Measurements from ENCODE around the gene RAB5B.
A peak's percentile ranks its signal among the peaks of the same experiment; 100 is the strongest.

Gene RAB5B

GRCh38 chr12:55927588-55928502, 46.0 kb upstream of the RAB5B start, which contains the start of gene PYM1 (continued):
- no peak for TF ChIP-seq ZNF362 (tag by site-specific recombination; IDR thresholded peaks at IDR 0.05)
- TF ChIP-seq RBAK (tag by site-specific recombination; IDR thresholded peaks at IDR 0.05): no peak
- TF ChIP-seq ZNF776 (tag by site-specific recombination; IDR thresholded peaks at IDR 0.05; ENCODE audit: borderline replicate concordance): no peak
- no peak for TF ChIP-seq ZNF747 (tag by site-specific recombination; IDR thresholded peaks at IDR 0.05)
- no peak for TF ChIP-seq OSR2 (tag by site-specific recombination; IDR thresholded peaks at IDR 0.05)
- no peak for TF ChIP-seq ZNF394 (tag by site-specific recombination; IDR thresholded peaks at IDR 0.05; ENCODE audit: borderline replicate concordance)
- no peak for TF ChIP-seq MEIS1 (CRISPR knock-in tag; IDR thresholded peaks at IDR 0.05; ENCODE audit: borderline replicate concordance)
- TF ChIP-seq KLF7 (tag by site-specific recombination; IDR thresholded peaks at IDR 0.05; ENCODE audit: borderline replicate concordance): 0 out of 2 replicates have a peak, but pooled peaks have one; percentile 8
- TF ChIP-seq ZNF2 (tag by site-specific recombination; IDR thresholded peaks at IDR 0.05): no peak
- TF ChIP-seq ZNF311 (tag by site-specific recombination; IDR thresholded peaks at IDR 0.05; ENCODE audit: borderline replicate concordance): no peak
- no peak for TF ChIP-seq ZBTB44 (tag by site-specific recombination; IDR thresholded peaks at IDR 0.05)
- TF ChIP-seq ZNF449 (tag by site-specific recombination; IDR thresholded peaks at IDR 0.05): peak; percentile 94
- no peak for TF ChIP-seq ZNF398 (tag by site-specific recombination; IDR thresholded peaks at IDR 0.05)
- no peak for TF ChIP-seq TSHZ1 (tag by site-specific recombination; IDR thresholded peaks at IDR 0.05; ENCODE audit: borderline replicate concordance)
- no peak for TF ChIP-seq SETDB1 (IDR thresholded peaks at IDR 0.05; ENCODE audit: insufficient read length, low read length)
- no peak; the same call in 1 of the 2 replicates for TF ChIP-seq ZEB2 (tag by site-specific recombination; IDR thresholded peaks at IDR 0.05)
- no peak for TF ChIP-seq ZNF391 (tag by site-specific recombination; IDR thresholded peaks at IDR 0.05; ENCODE audit: borderline replicate concordance, low read depth)
- no peak for TF ChIP-seq ZNF704 (tag by site-specific recombination; IDR thresholded peaks at IDR 0.05)
- no peak for TF ChIP-seq ZNF707 (tag by site-specific recombination; IDR thresholded peaks at IDR 0.05)
- no peak for TF ChIP-seq ZNF26 (tag by site-specific recombination; IDR thresholded peaks at IDR 0.05)
- no peak for TF ChIP-seq GLI4 (tag by site-specific recombination; IDR thresholded peaks at IDR 0.05)
- no peak for TF ChIP-seq OVOL3 (tag by site-specific recombination; IDR thresholded peaks at IDR 0.05)
- no peak for TF ChIP-seq ZNF670 (tag by site-specific recombination; IDR thresholded peaks at IDR 0.05; ENCODE audit: low read depth)
- TF ChIP-seq ZNF202 (tag by site-specific recombination; IDR thresholded peaks at IDR 0.05; ENCODE audit: borderline replicate concordance): no peak
- TF ChIP-seq ZNF184 (tag by site-specific recombination; IDR thresholded peaks at IDR 0.05): no peak
- TF ChIP-seq ZNF16 (tag by site-specific recombination; IDR thresholded peaks at IDR 0.05; ENCODE audit: low read depth): no peak
